ENCODE measurements around the gene BEAN1. TPM values are rescaled to one million over a fixed set of nuclear protein-coding genes. Genes with fewer than 3 reads are reported as not detected.

Gene BEAN1
- total RNA-seq, 4 donors from 2014 or later = 0.23 to 1.8 (median 0.76) TPM; not detected in 1

Other genes with a start within 250 kb of the BEAN1 start
- gene CDH5, start 60.6 kb upstream of the BEAN1 start, total RNA-seq = 10 to 100 TPM in 1 of 4 donors, 1 to 10 TPM in 3; 1.7 to 21.6 (median 8.0) TPM
- 10 to 100 TPM in 3 of 4 donors, 1 to 10 TPM in 1; 5.6 to 22.5 (median 13.5) TPM for gene TK2, start 122.8 kb downstream of the BEAN1 start, total RNA-seq
- 10 to 100 TPM in 2 of 4 donors, 1 to 10 TPM in 2; 8.6 to 34.1 (median 16.9) TPM for gene CKLF, start 125.3 kb downstream of the BEAN1 start, total RNA-seq
- gene CMTM1, start 139.1 kb downstream of the BEAN1 start, total RNA-seq = 1 to 10 TPM in 2 of 4 donors, not detected in 2; 1.3 to 1.5 TPM
- gene CMTM2, start 152.2 kb downstream of the BEAN1 start, total RNA-seq = not detected
- gene CMTM3, start 177.4 kb downstream of the BEAN1 start, total RNA-seq = 10 to 100 TPM in 2 of 4 donors, 1 to 10 TPM in 2; 4.0 to 19.6 (median 8.9) TPM

Data from esophagus squamous epithelium (tissue), 4 donors.